Neural cell (in vitro differentiated cells): ENCODE data around the gene PCK1. TPM values are rescaled to one million over a fixed set of nuclear protein-coding genes. Genes with fewer than 3 reads are reported as not detected.

Experiments used
- H2AFZ ChIP-seq: fragments of 200-600, 300-800 bp; sonication (generic), shearing (Covaris generic); 2 replicates; pipeline ENCODE4 v1.6.0; 2014; ENCODE audit warnings: low read depth, mild to moderate bottlenecking, antibody characterized with exemption, low read length, moderate library complexity
- H3F3A ChIP-seq: fragments of 200-600 bp; shearing (Covaris generic); 2 replicates; pipeline ENCODE4 v1.6.1; 2016; ENCODE audit warnings: mild to moderate bottlenecking, moderate library complexity, mixed read lengths, antibody characterized with exemption, low read length; ENCODE audit not compliant: insufficient read depth, poor library complexity, severe bottlenecking
- H3K27ac ChIP-seq: fragments of 200-600, 300-800 bp; sonication (generic), shearing (Covaris generic); 2 replicates; pipeline ENCODE4 v1.5.1; 2014; ENCODE audit warnings: mild to moderate bottlenecking, low read length, moderate library complexity
- H3K27me3 ChIP-seq: fragments of 300-800, 200-600 bp; sonication (generic), shearing (Covaris generic); 2 replicates; pipeline ENCODE4 v1.6.0; 2014; ENCODE audit warnings: mild to moderate bottlenecking, low read depth, low read length, moderate library complexity; ENCODE audit not compliant: insufficient read depth
- H3K36me3 ChIP-seq: fragments of 300-800, 200-600 bp; sonication (generic), shearing (Covaris generic); 2 replicates; pipeline ENCODE4 v1.5.1; 2014; ENCODE audit warnings: mild to moderate bottlenecking, antibody characterized with exemption, low read length, moderate library complexity; ENCODE audit not compliant: insufficient read depth
- H3K4me2 ChIP-seq: fragments of 300-800, 200-600 bp; sonication (generic), shearing (Covaris generic); 2 replicates; pipeline ENCODE4 v1.6.0; 2014; ENCODE audit warnings: mild to moderate bottlenecking, low read length
- H3K4me3 ChIP-seq: fragments of 300-800, 200-600 bp; sonication (generic), shearing (Covaris generic); 2 replicates; pipeline ENCODE4 v1.5.1; 2014; ENCODE audit warnings: mild to moderate bottlenecking, low read length, moderate library complexity
- H3K79me2 ChIP-seq: fragments of 200-600 bp; shearing (Covaris generic); replicated peaks from 2 replicates; pipeline ENCODE4 v1.6.0; 2014; ENCODE audit warnings: mild to moderate bottlenecking, low read length, moderate library complexity; ENCODE audit not compliant: insufficient read depth
- H3K9ac ChIP-seq: fragments of 300-800, 200-600 bp; sonication (generic), shearing (Covaris generic); 2 replicates; pipeline ENCODE4 v1.6.1; 2016; ENCODE audit warnings: mild to moderate bottlenecking, low read length, mixed read lengths
- H3K9me2 ChIP-seq: fragments of 200-600 bp; shearing (Covaris generic); 2 replicates; pipeline ENCODE4 v1.6.1; 2016; ENCODE audit warnings: mild to moderate bottlenecking, low read length, mixed read lengths; ENCODE audit not compliant: insufficient read depth
- H3K9me3 ChIP-seq: fragments of 200-600, 300-800 bp; sonication (generic), shearing (Covaris generic); 2 replicates; pipeline ENCODE4 v1.6.1; 2016; ENCODE audit warnings: mild to moderate bottlenecking, mixed run types, low read length, moderate library complexity, mixed read lengths
- H4K20me1 ChIP-seq: fragments of 200-600 bp; shearing (Covaris generic); 2 replicates; pipeline ENCODE4 v1.6.1; 2016; ENCODE audit warnings: mild to moderate bottlenecking, mixed run types; ENCODE audit not compliant: insufficient read depth
- EP300 ChIP-seq: fragments of 450-650 bp; conservative IDR thresholded peaks from 2 replicates; pipeline ENCODE4 v1.6.1; 2014; ENCODE audit warnings: antibody characterized with exemption, mild to moderate bottlenecking, moderate library complexity; ENCODE audit not compliant: poor library complexity, severe bottlenecking
- EZH2 ChIP-seq: fragments of 200-600, 300-800 bp; shearing (Covaris generic), sonication (generic); IDR thresholded peaks from 2 replicates; pipeline ENCODE4 v1.6.1; 2014; ENCODE audit warnings: antibody characterized with exemption, low read length, borderline replicate concordance, mild to moderate bottlenecking; ENCODE audit not compliant: insufficient read depth, poor library complexity, severe bottlenecking
- MXI1 ChIP-seq: fragments of 450-650 bp; conservative IDR thresholded peaks from 2 replicates; pipeline ENCODE4 v1.6.1; 2014; ENCODE audit warnings: antibody characterized with exemption, mild to moderate bottlenecking; ENCODE audit not compliant: poor library complexity, severe bottlenecking
- POLR2AphosphoS5 ChIP-seq: IDR thresholded peaks from 2 replicates; pipeline ENCODE4 v1.6.1; 2012
- RAD21 ChIP-seq: fragments of 450-650 bp; conservative IDR thresholded peaks from 2 replicates; pipeline ENCODE4 v1.6.1; 2014; ENCODE audit warnings: antibody characterized with exemption, mild to moderate bottlenecking, moderate library complexity
- SMC3 ChIP-seq: fragments of 450-650 bp; conservative IDR thresholded peaks from 2 replicates; pipeline ENCODE4 v1.6.1; 2014; ENCODE audit warnings: antibody characterized with exemption, mild to moderate bottlenecking, moderate library complexity; ENCODE audit not compliant: poor library complexity
- TAF1 ChIP-seq: IDR thresholded peaks from 2 replicates; pipeline ENCODE4 v1.6.1; 2012; ENCODE audit warnings: low read depth
- polyA plus RNA-seq: library from polyadenylated mRNA; depleted of rRNA; stranded (reverse); fragments of >200 nt; gene quantifications from 2 replicates; pipeline ENCODE4 v1.2.3, GENCODE V29; 2014
- TF ChIP-seq, protein P1 (sequence below): fragments of 450-650 bp; IDR thresholded peaks from 2 replicates; pipeline ENCODE4 v1.5.1; 2014; ENCODE audit warnings: antibody characterized with exemption, mild to moderate bottlenecking, moderate library complexity; ENCODE audit not compliant: poor library complexity, severe bottlenecking
- TF ChIP-seq, protein P2 (sequence below): IDR thresholded peaks from 2 replicates; pipeline ENCODE4 v1.6.1; 2012; ENCODE audit warnings: borderline replicate concordance

PCK1 gene
- polyA plus RNA-seq, 1 donor from 2014 or later, result 0.24 TPM

DNA sequence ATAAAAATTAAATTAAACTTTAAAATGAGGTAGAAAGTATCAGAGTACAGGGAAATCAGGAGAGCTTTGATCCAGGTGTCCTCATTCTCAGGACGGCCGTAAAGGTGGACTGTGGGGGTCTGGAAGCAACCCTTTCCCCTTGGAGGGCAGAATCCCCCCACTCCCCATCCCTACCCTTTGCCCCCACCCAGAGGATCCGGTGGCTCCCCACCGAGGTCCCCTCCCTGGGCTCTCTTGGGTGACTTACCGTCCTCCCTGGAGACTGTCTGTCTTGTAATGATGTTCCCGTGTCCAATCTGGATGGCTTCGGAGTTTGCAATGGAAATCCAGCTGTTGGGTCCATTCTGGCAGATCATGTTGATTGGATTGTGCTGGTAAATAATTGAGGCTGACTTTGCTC is 52.0 kb downstream of the PCK1 start:
- Histone ChIP-seq H3K27ac (no peak overlapping the region), H3K4me3 (no peak overlapping the region), H3K9me2 (no peaks in the 10 kb centered on the region), H2AFZ (no peak overlapping the region), H4K20me1 (no peaks in the 10 kb centered on the region), H3K4me2 (no peak overlapping the region), H3K36me3 (no peaks in the 10 kb centered on the region), H3K79me2 (no peaks in the 10 kb centered on the region), H3K9me3 (no peaks in the 10 kb centered on the region), H3K9ac (no peak overlapping the region), H3K27me3 (no peaks in the 10 kb centered on the region), H3F3A (no peaks in the 10 kb centered on the region)
- TF ChIP-seq EP300, result no peak

DNA sequence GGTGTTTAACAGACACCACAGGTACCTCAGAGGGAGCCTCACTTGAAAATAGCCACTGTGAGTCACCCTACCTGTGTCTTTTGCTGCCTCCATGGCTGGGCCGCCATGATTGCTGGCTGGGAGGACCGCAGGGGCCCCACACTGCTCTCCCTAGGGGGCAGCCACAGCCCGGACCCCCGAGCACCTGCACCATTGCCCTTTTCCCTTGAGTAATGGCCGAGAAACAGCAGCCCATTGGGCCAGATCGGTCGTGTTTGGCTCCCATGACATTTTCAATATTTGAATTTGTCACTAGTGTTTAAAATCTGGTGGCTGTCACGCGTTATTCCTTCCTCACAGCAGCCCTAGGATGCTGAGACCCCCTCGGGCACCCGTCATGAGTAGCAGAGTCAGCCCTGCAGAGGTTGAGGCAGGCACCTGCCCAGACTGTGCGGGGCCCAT is 52.6 kb downstream of the PCK1 start:
- Histone ChIP-seq H4K20me1 (no peaks in the 10 kb centered on the region), H3K36me3 (no peaks in the 10 kb centered on the region), H3K9ac (no peak overlapping the region), H3K4me2 (no peak overlapping the region), H3K27me3 (no peaks in the 10 kb centered on the region), H3K9me3 (no peaks in the 10 kb centered on the region), H2AFZ (no peak overlapping the region), H3K9me2 (no peaks in the 10 kb centered on the region), H3K79me2 (no peaks in the 10 kb centered on the region), H3K4me3 (no peak overlapping the region), H3K27ac (no peak overlapping the region), H3F3A (no peaks in the 10 kb centered on the region)
- TF ChIP-seq EP300 (no peak), TAF1 (no peak), MXI1 (no peak), SMC3 (no peak), RAD21 (no peak), POLR2AphosphoS5 (no peak), EZH2 (no peak)
- TF ChIP-seq, protein P1, sequence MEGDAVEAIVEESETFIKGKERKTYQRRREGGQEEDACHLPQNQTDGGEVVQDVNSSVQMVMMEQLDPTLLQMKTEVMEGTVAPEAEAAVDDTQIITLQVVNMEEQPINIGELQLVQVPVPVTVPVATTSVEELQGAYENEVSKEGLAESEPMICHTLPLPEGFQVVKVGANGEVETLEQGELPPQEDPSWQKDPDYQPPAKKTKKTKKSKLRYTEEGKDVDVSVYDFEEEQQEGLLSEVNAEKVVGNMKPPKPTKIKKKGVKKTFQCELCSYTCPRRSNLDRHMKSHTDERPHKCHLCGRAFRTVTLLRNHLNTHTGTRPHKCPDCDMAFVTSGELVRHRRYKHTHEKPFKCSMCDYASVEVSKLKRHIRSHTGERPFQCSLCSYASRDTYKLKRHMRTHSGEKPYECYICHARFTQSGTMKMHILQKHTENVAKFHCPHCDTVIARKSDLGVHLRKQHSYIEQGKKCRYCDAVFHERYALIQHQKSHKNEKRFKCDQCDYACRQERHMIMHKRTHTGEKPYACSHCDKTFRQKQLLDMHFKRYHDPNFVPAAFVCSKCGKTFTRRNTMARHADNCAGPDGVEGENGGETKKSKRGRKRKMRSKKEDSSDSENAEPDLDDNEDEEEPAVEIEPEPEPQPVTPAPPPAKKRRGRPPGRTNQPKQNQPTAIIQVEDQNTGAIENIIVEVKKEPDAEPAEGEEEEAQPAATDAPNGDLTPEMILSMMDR, result no peak
- TF ChIP-seq, protein P2, sequence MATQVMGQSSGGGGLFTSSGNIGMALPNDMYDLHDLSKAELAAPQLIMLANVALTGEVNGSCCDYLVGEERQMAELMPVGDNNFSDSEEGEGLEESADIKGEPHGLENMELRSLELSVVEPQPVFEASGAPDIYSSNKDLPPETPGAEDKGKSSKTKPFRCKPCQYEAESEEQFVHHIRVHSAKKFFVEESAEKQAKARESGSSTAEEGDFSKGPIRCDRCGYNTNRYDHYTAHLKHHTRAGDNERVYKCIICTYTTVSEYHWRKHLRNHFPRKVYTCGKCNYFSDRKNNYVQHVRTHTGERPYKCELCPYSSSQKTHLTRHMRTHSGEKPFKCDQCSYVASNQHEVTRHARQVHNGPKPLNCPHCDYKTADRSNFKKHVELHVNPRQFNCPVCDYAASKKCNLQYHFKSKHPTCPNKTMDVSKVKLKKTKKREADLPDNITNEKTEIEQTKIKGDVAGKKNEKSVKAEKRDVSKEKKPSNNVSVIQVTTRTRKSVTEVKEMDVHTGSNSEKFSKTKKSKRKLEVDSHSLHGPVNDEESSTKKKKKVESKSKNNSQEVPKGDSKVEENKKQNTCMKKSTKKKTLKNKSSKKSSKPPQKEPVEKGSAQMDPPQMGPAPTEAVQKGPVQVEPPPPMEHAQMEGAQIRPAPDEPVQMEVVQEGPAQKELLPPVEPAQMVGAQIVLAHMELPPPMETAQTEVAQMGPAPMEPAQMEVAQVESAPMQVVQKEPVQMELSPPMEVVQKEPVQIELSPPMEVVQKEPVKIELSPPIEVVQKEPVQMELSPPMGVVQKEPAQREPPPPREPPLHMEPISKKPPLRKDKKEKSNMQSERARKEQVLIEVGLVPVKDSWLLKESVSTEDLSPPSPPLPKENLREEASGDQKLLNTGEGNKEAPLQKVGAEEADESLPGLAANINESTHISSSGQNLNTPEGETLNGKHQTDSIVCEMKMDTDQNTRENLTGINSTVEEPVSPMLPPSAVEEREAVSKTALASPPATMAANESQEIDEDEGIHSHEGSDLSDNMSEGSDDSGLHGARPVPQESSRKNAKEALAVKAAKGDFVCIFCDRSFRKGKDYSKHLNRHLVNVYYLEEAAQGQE, result no peak
